Endothelial cell of coronary artery (primary cell): ENCODE measurements around the gene CTAGE15. TPM values are rescaled to one million over a fixed set of nuclear protein-coding genes. Genes with fewer than 3 reads are reported as not detected.

Source experiments
- total RNA-seq: library from RNA; depleted of rRNA; stranded (reverse); fragments of >200 nt; gene quantifications from 2 replicates; pipeline ENCODE4 v1.2.3, GENCODE V29; 2014

CTAGE15 gene, protein sequence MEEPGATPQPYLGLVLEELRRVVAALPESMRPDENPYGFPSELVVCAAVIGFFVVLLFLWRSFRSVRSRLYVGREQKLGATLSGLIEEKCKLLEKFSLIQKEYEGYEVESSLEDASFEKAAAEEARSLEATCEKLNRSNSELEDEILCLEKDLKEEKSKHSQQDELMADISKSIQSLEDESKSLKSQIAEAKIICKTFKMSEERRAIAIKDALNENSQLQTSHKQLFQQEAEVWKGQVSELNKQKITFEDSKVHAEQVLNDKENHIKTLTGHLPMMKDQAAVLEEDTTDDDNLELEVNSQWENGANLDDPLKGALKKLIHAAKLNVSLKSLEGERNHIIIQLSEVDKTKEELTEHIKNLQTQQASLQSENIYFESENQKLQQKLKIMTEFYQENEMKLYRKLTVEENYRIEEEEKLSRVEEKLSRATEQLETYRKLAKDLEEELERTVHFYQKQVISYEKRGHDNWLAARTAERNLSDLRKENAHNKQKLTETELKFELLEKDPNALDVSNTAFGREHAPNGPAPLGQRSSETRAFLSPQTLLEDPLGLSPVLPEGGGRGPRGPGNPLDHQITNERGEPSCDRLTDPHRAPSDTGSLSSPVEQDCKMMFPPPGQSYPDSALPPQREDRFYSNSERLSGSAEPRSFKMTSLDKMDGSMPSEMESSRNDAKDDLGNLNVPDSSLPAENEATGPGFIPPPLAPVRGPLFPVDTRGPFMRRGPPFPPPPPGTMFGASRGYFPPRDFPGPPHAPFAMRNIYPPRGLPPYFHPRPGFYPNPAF
- total RNA-seq = 0.09 and 0.38 TPM in 2 replicates

DNA sequence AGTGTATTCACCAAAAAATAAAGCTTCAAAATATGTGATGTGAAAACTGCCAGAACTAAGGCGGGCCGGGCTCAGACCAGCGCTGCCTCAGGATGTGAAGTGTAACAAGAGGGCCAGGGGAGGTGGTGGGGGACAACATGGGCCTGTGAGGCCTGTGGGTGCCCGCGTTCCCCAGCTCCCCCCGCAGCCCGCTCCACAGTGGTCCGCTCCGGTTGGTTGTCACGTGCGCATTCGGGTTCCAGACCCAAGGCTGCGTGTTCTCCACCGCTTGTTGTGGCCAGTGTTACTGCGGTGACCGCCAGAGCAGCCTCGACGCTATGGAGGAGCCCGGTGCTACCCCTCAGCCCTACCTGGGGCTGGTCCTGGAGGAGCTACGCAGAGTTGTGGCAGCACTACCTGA, at the start of gene CTAGE15:
Gene CTAGE15, plus strand, starts transcription at position 301 of the 400 bp plus-strand sequence. Its CDS starts 17 bp downstream, at position 318.

DNA sequence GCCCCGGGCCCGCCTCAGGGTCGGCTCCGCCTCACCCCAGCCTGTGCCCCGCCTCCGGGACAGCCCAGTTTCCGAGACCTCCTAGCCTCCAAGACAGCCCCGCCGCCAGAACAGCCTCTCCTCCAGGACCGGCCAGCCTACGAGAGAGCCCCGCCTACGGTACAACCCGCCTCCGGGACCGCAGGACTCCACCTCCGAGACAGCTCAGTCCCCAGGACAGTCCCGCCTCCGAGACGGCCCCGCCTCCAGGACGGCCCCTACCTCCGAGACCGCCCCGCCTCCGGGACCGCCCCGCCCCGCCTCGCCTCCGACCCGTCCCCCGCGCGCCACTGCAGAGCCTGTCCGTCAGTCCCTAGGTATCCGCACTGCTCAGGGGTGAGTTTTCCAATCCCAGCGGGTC, 49.0 kb downstream of the CTAGE15 start, which contains the start of gene TCAF2:
Gene TCAF2, plus strand, starts transcription at position 329 of the 400 bp plus-strand sequence.

Other genes with a start within 250 kb of the CTAGE15 start
- gene FAM131B, start 209.1 kb upstream of the CTAGE15 start, total RNA-seq = 0.66 and 1.4 TPM in 2 replicates
- gene ZYX, start 190.5 kb upstream of the CTAGE15 start, total RNA-seq = 27.7 and 45.9 TPM in 2 replicates
- gene EPHA1, start 162.9 kb upstream of the CTAGE15 start, total RNA-seq = 0.18 TPM in 1 of 2 replicates, not detected in the other
- not detected in 2 replicates for gene TAS2R60, start 128.3 kb upstream of the CTAGE15 start, total RNA-seq
- gene TAS2R41, start 93.9 kb upstream of the CTAGE15 start, total RNA-seq = not detected in 2 replicates
- 5.2 and 12.4 TPM in 2 replicates for gene TCAF2, start 49.2 kb downstream of the CTAGE15 start, total RNA-seq
- gene CTAGE6, start 185.9 kb downstream of the CTAGE15 start, total RNA-seq = 0.18 and 2.2 TPM in 2 replicates